Epidermal melanocyte (primary cell): ENCODE results near the gene VAV3.

Experiments
- DNase-seq: peaks from one replicate; pipeline ENCODE4 v3.0.0; 2011; ENCODE audit warnings: low spot score; ENCODE audit not compliant: insufficient read length

Gene VAV3

GRCh38 chr1:107545056-107545577, 419.9 kb downstream of the VAV3 start:
- no peak for DNase-seq

- DNase-seq = no peak
These were observed 420.7 kb downstream of the VAV3 start for GRCh38 chr1:107544285-107544684.

- DNase-seq = no peak
These were observed 423.6 kb downstream of the VAV3 start for GRCh38 chr1:107541412-107541811.

GRCh38 chr1:107538502-107538901, 426.5 kb downstream of the VAV3 start:
- no peak for DNase-seq

- DNase-seq = no peak
These were observed 428.7 kb downstream of the VAV3 start for GRCh38 chr1:107536266-107536665.

GRCh38 chr1:107535091-107535490, 429.9 kb downstream of the VAV3 start:
- no peak for DNase-seq

- no peak for DNase-seq
These were observed 430.3 kb downstream of the VAV3 start for GRCh38 chr1:107534632-107535031.

- no peak for DNase-seq
These were observed 431.5 kb downstream of the VAV3 start for GRCh38 chr1:107533436-107533835.

GRCh38 chr1:107532318-107532717, 432.7 kb downstream of the VAV3 start:
- no peak for DNase-seq

- DNase-seq = no peak
These were observed 433.7 kb downstream of the VAV3 start for GRCh38 chr1:107531065-107531908.

- DNase-seq = peak; percentile 49
These were observed 434.4 kb downstream of the VAV3 start for GRCh38 chr1:107530543-107530942.

GRCh38 chr1:107529511-107530149, 435.4 kb downstream of the VAV3 start:
- peak; percentile 52 for DNase-seq

- DNase-seq = no peak
These were observed 438.3 kb downstream of the VAV3 start for GRCh38 chr1:107526524-107527198.

GRCh38 chr1:107525961-107526360, 439.0 kb downstream of the VAV3 start:
- no peak for DNase-seq

- no peak for DNase-seq
These were observed 439.8 kb downstream of the VAV3 start for GRCh38 chr1:107525145-107525544.

- DNase-seq = no peak
These were observed 440.7 kb downstream of the VAV3 start for GRCh38 chr1:107524301-107524700.

GRCh38 chr1:107523736-107524135, 441.2 kb downstream of the VAV3 start:
- DNase-seq = no peak

GRCh38 chr1:107523061-107523460, 441.9 kb downstream of the VAV3 start:
- no peak for DNase-seq
